Stomach (tissue), 9 donors: ENCODE results near the gene LIN7A. TPM values are rescaled to one million over a fixed set of nuclear protein-coding genes. Genes with fewer than 3 reads are reported as not detected.

Experiments used
- DNase-seq, 2 donors: peaks; one replicate each; pipeline versions ENCODE4 v3.0.0 to v3.0.0-alpha.2; 2013 to 2019
- H3K27ac ChIP-seq, 5 donors: fragments of 200-600 bp in 4 of 5; sonication (generic) in 4 of 5; one replicate each; pipeline ENCODE4 v1.5.1; 2013 to 2019; ENCODE audit warnings: mild to moderate bottlenecking in 1 of 5, moderate library complexity in 1 of 5
- H3K27me3 ChIP-seq, 3 donors: fragments of 200-600 bp; sonication (generic); one replicate each; pipeline ENCODE4 v1.5.1; 2017 to 2019; ENCODE audit warnings: mixed run types in 1 of 3
- H3K36me3 ChIP-seq, 4 donors: fragments of 200-600 bp; sonication (generic); 1 replicate in 3 of 4; 2 replicates in 1 of 4; pipeline ENCODE4 v1.5.1; 2016 to 2019
- H3K4me1 ChIP-seq, 4 donors: fragments of 200-600 bp; sonication (generic); one replicate each; pipeline ENCODE4 v1.5.1; 2016 to 2019
- H3K4me3 ChIP-seq, 4 donors: fragments of 200-600 bp; sonication (generic) in 3 of 4; one replicate each; pipeline ENCODE4 v1.5.1; 2016 to 2019; ENCODE audit warnings: mild to moderate bottlenecking in 1 of 4
- H3K9me3 ChIP-seq, 4 donors: fragments of 200-600 bp; sonication (generic); one replicate each; pipeline ENCODE4 v1.5.1; 2016 to 2019
- EP300 ChIP-seq: sonication (generic); formaldehyde crosslinking; IDR thresholded peaks from one replicate; pipeline ENCODE4 v1.6.1; 2017; ENCODE audit warnings: antibody characterized with exemption
- POLR2A ChIP-seq, 4 donors: fragments of 450-650 bp; IDR thresholded peaks; one replicate each; pipeline ENCODE4 v1.6.1; 2016; ENCODE audit warnings: antibody characterized with exemption in 4 of 4, control low read depth in 2 of 4, mild to moderate bottlenecking in 1 of 4, moderate library complexity in 1 of 4
- POLR2AphosphoS5 ChIP-seq, 3 donors: sonication (generic); formaldehyde crosslinking; IDR thresholded peaks; one replicate each; pipeline ENCODE4 v1.6.1; 2016; ENCODE audit warnings: antibody characterized with exemption in 3 of 3
- WGBS, 5 donors: extraction: QIAGEN DNeasy Blood & Tissue Kit in 3 of 5; methylation state at CpG; one replicate each; pipeline versions ENCODE4 v1.1.5 to v1.1.7; 2013 to 2018; 5-methylcytosine and 5-hydroxymethylcytosine counted together
- intact Hi-C: fragments of 100-400 bp; cut with DNase I; formaldehyde crosslinking; loops from one replicate; pipeline ENCODE4 v1.15.1; 2023; ENCODE audit warnings: low total_unique reads
- polyA plus RNA-seq, 3 donors: library from polyadenylated mRNA; stranded (reverse); fragments of 200-250 nt; gene quantifications; one replicate each; pipeline ENCODE4 v1.2.3, GENCODE V29; 2013
- total RNA-seq, 5 donors: library from RNA; depleted of rRNA; stranded (reverse); fragments of >200 nt; gene quantifications; one replicate each; pipeline versions ENCODE4 v1.1.0 to v1.2.3, GENCODE V29; 2014 to 2016
- TF ChIP-seq, protein P1 (sequence below), 7 experiments: fragments of 450-650 bp in 4 of 7; fragments of 200-600 bp in 3 of 7; sonication (generic) in 3 of 7; IDR thresholded peaks; one replicate each; pipeline ENCODE4 v1.5.1; 2016 to 2019; ENCODE audit warnings: antibody characterized with exemption in 7 of 7, control low read depth in 2 of 7, mild to moderate bottlenecking in 1 of 7
- donor health status: healthy with polysubstance abuse.
- donor health status: Bipolar disorder and iron deficiency.
- donor health status: healthy.

The LIN7A gene
- total and polyA plus RNA-seq, 8 donors, result 0.45 to 163 (median 2.7) TPM

DNA sequence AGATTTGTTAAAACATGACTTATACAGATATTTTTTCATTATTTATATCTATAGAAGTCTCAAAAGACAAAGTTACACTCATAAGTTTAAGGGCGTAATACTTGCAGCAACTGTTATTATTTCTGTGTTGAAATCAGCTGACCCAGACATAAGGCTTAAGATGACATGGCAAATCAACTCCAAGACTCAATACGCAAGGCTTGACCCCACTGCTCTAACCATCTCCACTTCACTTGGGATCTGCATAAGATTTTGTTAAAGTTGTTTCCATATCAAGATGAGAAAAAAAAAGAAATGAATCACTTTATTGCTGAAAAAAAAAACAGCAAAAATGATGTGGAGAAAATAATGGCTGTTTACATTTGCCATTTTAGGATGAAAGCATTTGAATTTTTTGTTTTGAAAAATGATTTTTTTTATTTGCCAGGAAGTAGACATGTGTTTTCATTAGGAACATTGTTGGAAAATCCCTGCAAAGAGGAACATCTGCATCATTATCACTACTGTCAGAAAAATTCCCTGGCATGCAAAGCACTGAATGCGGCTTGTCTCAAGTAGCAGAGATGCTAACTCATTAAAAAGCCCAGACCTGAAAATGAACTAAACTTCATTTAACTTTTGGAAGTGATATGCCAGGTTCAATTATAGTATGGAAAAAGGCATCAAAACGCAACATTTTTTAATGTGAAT lies 73.5 kb downstream of the LIN7A start:
- no peaks in the 10 kb centered on the region for H3K36me3 ChIP-seq
- H3K27ac ChIP-seq, result no peak overlapping the region
- no peaks in the 10 kb centered on the region for H3K4me1 ChIP-seq
- DNase-seq, result peak in 1 of 2 donors; percentile 39
- TF ChIP-seq EP300, result no peak
- TF ChIP-seq, protein P1, sequence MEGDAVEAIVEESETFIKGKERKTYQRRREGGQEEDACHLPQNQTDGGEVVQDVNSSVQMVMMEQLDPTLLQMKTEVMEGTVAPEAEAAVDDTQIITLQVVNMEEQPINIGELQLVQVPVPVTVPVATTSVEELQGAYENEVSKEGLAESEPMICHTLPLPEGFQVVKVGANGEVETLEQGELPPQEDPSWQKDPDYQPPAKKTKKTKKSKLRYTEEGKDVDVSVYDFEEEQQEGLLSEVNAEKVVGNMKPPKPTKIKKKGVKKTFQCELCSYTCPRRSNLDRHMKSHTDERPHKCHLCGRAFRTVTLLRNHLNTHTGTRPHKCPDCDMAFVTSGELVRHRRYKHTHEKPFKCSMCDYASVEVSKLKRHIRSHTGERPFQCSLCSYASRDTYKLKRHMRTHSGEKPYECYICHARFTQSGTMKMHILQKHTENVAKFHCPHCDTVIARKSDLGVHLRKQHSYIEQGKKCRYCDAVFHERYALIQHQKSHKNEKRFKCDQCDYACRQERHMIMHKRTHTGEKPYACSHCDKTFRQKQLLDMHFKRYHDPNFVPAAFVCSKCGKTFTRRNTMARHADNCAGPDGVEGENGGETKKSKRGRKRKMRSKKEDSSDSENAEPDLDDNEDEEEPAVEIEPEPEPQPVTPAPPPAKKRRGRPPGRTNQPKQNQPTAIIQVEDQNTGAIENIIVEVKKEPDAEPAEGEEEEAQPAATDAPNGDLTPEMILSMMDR (IDR thresholded peaks at IDR 0.05), result no peak
- TF ChIP-seq POLR2A (IDR thresholded peaks at IDR 0.05), result no peak
- no peak for TF ChIP-seq POLR2AphosphoS5 (IDR thresholded peaks at IDR 0.05)
- H3K27me3 ChIP-seq, result no peaks in the 10 kb centered on the region
- 67 to 84% (median 73%) methylated on average over 4 of the region's 4 CpGs for whole genome bisulfite sequencing, 5 donors
- intact Hi-C loops, result no loop called here
- H3K9me3 ChIP-seq, result no peaks in the 10 kb centered on the region
- H3K4me3 ChIP-seq, result no peak overlapping the region

DNA sequence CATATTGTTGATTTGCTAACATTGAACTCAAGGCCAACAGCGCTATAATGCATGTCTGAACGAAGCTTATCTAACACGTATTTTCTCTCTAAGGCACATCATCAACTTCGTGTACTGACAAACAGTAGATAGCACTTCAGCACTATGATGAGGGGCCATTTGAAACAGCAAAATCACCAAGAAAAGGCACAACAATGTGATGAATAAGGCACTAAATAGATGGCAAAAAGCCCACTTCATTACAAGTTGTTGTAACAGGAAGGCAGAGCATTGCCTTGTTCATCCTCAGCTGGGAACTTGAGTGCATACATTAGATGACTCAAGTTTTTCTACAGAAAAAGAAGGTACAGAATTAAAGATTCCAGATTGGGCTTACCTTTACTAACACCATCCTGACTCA lies 75.2 kb downstream of the LIN7A start:
- Histone ChIP-seq H3K9me3 (no peaks in the 10 kb centered on the region), H3K4me1 (no peaks in the 10 kb centered on the region), H3K27me3 (no peaks in the 10 kb centered on the region), H3K36me3 (no peaks in the 10 kb centered on the region), H3K27ac (no peak overlapping the region), H3K4me3 (no peak overlapping the region)
- intact Hi-C loops, result no loop called here
- 63 to 79% (median 73%) methylated on average over 4 of the region's 4 CpGs for WGBS, 5 donors
- no peak for TF ChIP-seq EP300
- TF ChIP-seq, protein P1 (IDR thresholded peaks at IDR 0.05), result no peak
- no peak for DNase-seq

DNA sequence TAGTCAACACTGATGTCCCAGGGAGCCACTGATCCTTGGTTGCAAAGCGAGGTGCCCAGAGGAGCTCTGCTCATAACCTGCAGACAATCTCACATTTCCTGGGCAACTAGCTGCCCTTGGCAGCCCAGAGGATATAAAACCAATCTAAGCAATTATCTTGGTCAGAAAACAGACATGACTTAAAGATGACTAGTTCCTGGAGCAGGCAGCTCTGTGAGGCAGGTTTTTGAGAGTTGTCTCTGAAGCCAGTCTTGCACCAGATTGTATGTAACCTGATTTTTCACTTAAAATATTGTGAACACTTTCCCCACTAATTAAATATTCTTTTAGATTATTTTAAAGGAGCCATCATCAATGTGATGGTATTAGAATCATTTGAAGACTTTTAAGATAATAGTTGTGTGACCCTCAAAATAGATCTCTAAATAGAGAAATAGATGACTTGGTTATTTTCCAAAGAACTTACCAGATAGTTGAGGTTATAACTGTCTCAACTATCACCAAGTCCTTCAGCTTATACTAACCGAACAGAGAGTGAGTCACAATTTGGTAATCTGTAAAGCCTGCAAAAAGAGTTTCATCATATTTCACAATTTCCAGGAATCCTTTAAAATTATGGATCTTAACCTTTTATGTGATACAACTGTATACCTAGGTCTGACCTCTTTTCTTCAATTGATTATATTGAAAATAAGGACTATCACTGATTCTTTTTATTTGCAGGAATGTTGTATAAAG lies 75.9 kb downstream of the LIN7A start:
- Histone ChIP-seq H3K4me1 (no peaks in the 10 kb centered on the region), H3K27ac (no peak overlapping the region), H3K4me3 (no peak overlapping the region), H3K27me3 (no peaks in the 10 kb centered on the region), H3K9me3 (no peaks in the 10 kb centered on the region), H3K36me3 (no peaks in the 10 kb centered on the region)
- 68 to 84% (median 76%) methylated on average over 2 of the region's 2 CpGs for WGBS, 5 donors
- TF ChIP-seq EP300, result no peak
- TF ChIP-seq, protein P1 (IDR thresholded peaks at IDR 0.05), result no peak
- no peak for TF ChIP-seq POLR2A (IDR thresholded peaks at IDR 0.05)
- TF ChIP-seq POLR2AphosphoS5 (IDR thresholded peaks at IDR 0.05), result no peak
- intact Hi-C loops, result no loop called here
- DNase-seq, result no peak

DNA sequence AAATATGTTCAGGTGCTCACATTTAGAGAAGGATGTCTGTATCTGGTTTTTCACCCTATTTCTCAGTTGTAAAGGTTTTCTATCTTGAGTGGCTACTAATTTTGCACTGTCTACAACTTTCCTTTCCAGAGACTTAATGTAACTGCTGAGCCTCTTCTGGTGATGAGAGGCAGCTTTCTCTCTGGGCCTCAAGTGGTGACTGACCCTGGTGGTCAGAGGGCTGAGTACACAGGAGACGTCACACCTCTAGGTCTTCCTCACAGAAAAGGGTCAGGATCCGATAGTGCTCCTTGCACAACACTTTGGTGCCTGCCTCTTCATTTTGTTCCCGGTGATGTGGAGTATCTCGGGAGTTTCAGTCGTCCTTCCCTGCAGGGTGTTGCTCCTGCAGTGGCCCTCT lies 76.8 kb downstream of the LIN7A start:
- intact Hi-C loops, result no loop called here
- Histone ChIP-seq H3K27ac (no peak overlapping the region), H3K27me3 (no peaks in the 10 kb centered on the region), H3K4me1 (no peaks in the 10 kb centered on the region), H3K36me3 (no peaks in the 10 kb centered on the region), H3K9me3 (no peaks in the 10 kb centered on the region), H3K4me3 (no peak overlapping the region)
- no peak for TF ChIP-seq EP300
- TF ChIP-seq, protein P1 (IDR thresholded peaks at IDR 0.05), result no peak
- no peak for TF ChIP-seq POLR2AphosphoS5 (IDR thresholded peaks at IDR 0.05)
- TF ChIP-seq POLR2A (IDR thresholded peaks at IDR 0.05), result no peak
- 77 to 94% (median 83%) methylated on average over 5 of the region's 5 CpGs for WGBS, 5 donors
- no peak for DNase-seq
